HPDE6-E6E7 (cell line): Measurements from ENCODE around the gene IL17REL.

Experiments used
- DNase-seq: peaks from one replicate; pipeline ENCODE4 v3.0.0; 2011; ENCODE audit warnings: missing footprints; ENCODE audit errors: extremely low spot score

Gene IL17REL

DNA sequence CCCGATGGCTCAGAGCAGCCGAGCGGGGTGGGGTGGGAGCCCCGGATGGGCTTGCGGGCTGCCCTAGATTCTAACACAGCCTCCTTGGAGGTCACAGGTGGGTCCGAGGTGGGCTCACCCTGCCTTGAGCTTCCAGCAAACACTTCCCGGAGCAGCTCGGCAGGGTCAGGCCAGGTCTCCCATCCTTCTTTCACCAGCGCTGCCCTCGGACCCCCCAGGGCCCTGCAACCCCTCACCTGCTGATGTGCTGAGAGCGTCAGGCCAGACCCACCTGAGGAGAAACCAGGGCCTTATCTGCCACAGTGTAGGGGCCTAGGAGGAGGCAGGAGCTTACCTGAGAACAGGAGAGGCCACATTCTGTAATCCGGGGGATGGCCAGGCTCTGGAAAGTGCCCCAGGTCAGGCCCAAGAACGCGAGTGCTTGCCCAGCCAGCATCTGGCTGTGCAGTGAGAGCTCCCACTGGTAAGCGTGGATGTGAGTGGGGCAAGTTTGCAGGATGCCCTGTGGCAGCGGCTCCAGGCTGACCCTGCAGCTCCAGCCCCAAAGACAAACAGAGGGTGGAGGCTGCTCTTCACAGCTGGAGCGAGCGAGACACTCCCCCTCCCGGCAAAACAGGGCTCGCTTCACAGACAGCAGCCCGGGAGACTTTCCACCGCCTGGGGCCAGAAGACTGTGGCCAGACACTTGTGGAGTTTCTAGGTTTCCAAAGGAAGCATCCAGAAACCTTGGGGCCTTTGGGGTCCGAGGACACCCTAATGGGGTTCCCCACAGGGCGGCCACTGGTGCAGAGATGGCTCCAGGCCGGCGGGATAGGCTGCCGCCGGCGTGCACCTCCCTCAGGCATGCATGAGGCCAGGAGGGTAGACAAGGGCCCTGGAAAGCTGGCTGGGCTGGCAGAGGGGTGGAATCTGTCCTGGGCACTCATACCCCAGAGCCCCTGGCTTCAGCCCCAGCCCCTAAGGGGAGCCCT lies at the start of gene IL17REL:
TSS of gene IL17REL (minus strand) at position 555 of the 971 bp plus-strand sequence. CDS start at position 436, 119 bp downstream.
- DNase-seq = no peak

- DNase-seq = no peak
These were observed 49.3 kb upstream of the IL17REL start for GRCh38 chr22:50061824-50062355.

- DNase-seq = no peak
These were observed 48.7 kb upstream of the IL17REL start for GRCh38 chr22:50061141-50061823.

DNA sequence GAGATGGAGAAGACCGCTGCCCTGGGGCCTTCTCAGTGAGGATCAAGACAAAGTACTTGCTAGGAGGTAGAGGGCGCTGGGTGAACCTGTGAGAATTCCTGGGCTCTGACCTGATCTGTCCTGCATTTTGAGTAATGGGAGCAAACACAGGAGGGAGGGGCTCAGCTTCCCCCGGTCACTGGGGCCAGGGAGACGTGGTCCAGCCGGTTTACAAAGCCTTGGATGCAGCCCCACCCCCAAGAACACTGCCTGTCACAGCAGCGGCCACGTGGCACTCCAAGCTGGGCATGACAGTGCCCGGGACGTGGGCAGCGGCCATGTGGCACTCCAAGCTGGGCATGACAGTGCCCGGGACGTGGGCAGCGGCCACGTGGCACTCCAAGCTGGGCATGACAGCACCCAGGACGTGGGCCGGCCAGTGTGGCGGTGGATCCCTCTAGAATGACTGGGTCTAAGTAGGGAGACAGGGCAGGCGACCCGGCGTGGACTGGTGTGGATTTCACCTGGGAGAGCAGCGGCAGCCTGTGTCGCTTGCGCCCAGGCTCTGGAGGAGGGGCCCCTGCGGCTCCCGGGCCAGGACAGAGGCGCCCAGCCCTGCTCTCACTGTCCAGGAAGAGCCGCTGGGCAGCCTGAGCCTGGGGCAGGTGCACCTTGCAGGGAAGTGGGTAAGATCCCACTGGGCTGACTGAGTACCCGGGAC lies 48.0 kb upstream of the IL17REL start:
- no peak for DNase-seq

- no peak for DNase-seq
These were observed 47.3 kb upstream of the IL17REL start for GRCh38 chr22:50059881-50060262.

DNA sequence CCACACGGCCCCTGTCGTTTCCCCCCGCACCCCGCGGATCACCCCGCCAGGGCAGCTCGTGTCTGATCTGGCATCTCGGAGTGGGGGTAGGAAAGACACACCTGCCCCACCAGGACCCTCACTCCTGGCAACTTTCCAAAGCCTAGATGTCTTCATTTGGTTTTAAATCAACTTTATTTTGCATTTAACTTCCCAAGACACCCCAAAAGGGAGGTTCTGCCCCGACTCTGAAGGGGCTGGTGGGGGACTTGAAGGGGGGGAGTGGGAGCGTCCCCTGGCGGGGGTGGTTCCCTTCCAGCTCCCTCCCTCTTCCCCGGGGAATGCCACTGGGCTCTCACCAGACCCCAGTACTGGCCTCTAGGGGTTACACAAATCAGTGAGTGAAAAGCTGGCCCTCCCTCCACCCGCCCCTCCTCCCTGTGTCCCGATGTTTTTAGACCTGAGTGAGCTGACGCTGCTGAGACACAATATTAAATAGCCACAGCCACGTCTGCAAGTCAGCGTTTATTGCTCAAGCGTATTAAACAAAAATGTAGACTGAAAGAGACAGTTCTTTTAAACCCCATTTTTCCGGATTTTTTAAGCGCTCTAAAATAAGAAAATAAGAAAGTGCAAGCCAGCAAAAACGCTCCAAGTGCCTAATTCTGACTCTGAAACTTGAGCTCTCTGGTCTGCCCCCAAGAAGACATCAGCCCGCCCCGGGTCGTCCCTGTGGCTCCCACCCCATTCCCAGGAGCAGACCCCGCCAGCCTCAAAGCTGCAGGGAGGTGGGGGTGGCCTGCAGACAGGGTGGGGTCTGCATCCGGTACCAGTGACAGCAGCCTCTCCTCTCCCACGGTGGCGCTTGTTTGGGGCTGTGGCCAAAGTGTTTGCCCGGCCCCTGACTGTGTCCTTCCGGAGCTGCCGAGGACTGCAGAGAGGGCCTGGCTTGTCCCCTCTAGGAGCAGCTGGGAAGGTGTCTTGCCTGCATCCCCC lies 46.6 kb upstream of the IL17REL start:
- DNase-seq = no peak

DNA sequence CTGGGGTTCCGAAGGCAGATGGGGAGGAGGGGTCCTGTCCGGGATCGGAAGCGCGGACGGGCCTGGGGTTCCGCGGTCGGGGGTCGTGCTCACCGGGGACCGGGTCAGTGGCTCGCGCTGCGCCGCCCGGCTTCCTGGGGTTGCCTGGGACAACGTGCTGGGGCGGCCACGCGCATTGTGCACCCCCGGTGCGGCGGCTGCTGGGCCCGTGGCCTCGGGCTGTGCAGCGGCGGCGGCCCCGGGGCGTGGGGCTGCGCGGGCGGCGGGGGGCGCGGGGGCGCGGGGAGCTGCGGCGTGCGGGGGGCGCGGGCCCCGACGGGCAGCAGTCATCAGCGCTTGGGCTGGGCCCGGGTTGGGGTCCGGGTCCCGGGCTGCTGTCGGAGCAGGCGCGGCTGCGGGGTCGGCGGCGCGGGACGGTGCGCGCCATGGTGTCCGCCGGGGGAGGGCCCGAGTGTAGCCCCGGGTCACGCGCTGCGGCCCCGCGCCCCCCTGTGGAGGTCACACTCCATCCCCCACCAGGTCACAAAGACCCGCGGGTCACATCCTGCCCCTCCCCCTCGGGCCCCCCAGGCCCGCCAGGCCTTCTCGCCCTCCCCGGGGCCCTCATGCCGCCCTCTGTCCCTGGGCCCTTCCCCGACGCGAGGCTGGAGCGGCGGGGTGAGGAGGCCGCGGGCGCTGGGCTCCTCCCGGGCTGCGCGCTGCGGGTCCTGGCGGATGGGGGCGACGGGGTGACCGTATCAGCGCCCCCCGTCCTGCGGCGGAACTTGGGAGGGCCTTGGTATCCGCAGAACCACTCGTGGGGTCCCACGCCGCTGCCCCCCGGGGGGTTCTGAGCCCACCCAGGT lies 45.7 kb upstream of the IL17REL start, which contains the start of gene TTLL8:
TSS of gene TTLL8 (minus strand) at position 238 of the 845 bp plus-strand sequence.
- no peak for DNase-seq

- DNase-seq = no peak
These were observed 44.9 kb upstream of the IL17REL start for GRCh38 chr22:50057278-50058060.

- DNase-seq = no peak
These were observed 43.8 kb upstream of the IL17REL start for GRCh38 chr22:50056214-50056972.

DNA sequence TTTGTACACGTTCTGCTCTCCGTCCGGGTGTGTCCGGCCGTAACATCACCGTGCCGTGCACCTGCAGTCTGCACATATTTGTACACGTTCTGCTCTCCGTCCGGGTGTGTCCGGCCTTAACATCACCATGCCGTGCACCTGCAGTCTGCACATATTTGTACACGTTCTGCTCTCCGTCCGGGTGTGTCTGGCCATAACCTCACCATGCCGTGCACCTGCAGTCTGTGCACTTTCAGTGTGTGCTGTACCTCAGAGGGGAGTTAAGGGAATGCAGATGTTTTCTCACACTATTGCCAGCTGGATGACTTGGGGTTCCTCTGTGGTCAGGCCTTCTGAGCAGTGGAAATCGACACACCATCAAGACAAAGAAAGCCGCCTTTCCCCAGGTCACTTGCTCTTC lies 41.3 kb upstream of the IL17REL start:
- DNase-seq = no peak

- no peak for DNase-seq
These were observed 39.4 kb upstream of the IL17REL start for GRCh38 chr22:50051930-50052329.

- no peak for DNase-seq
These were observed 37.0 kb upstream of the IL17REL start for GRCh38 chr22:50049299-50050195.

- no peak for DNase-seq
These were observed 36.3 kb upstream of the IL17REL start for GRCh38 chr22:50048836-50049235.

GRCh38 chr22:50048061-50048765 lies 35.6 kb upstream of the IL17REL start:
- DNase-seq = no peak

GRCh38 chr22:50047346-50047745 lies 34.8 kb upstream of the IL17REL start:
- no peak for DNase-seq

GRCh38 chr22:50046481-50047245 lies 34.1 kb upstream of the IL17REL start:
- DNase-seq = no peak
